Activated T-helper 17 cell treated with anti-CD3 and anti-CD28 coated beads, Interleukin-2, amount 50 U/mL, for 72 hours (primary cell): ENCODE results near the gene GAPDHS. TPM values are rescaled to one million over a fixed set of nuclear protein-coding genes. Genes with fewer than 3 reads are reported as not detected.

Experiments
- ATAC-seq: fragments of 150-1000 bp; cut with Tn5 transposase; replicated peaks from 2 replicates; pipeline ENCODE4 v1.10.0; 2021; ENCODE audit warnings: mild to moderate bottlenecking, moderate library complexity
- H3K27ac Mint-ChIP-seq: one replicate; pipeline ENCODE4 v1.8.0; 2022; ENCODE audit warnings: mixed read lengths
- H3K27me3 Mint-ChIP-seq: one replicate; pipeline ENCODE4 v1.8.0; 2022; ENCODE audit warnings: mixed read lengths
- H3K36me3 Mint-ChIP-seq: one replicate; pipeline ENCODE4 v1.8.0; 2022; ENCODE audit warnings: low read depth, mild to moderate bottlenecking, mixed read lengths
- H3K4me1 Mint-ChIP-seq: one replicate; pipeline ENCODE4 v1.8.0; 2022; ENCODE audit warnings: mixed read lengths
- H3K4me3 Mint-ChIP-seq: one replicate; pipeline ENCODE4 v1.8.0; 2022; ENCODE audit warnings: mild to moderate bottlenecking, mixed read lengths
- H3K9me3 Mint-ChIP-seq: one replicate; pipeline ENCODE4 v1.8.0; 2022; ENCODE audit warnings: mixed read lengths
- total RNA-seq, 2 donors: library from RNA; stranded (reverse); gene quantifications; one replicate each; pipeline ENCODE4 v1.2.3, GENCODE V29; 2022

GAPDHS gene
- total RNA-seq = not detected

- Mint-ChIP-seq H3K27me3 (peaks cover 18% of the 10 kb centered on the region), H3K36me3 (no peaks in the 10 kb centered on the region), H3K4me3 (peak within 1 kb of the TSS; percentile 58), H3K4me1 (peaks cover 8% of the 10 kb centered on the region), H3K27ac (no peak within 1 kb of the TSS), H3K9me3 (no peaks in the 10 kb centered on the region)
- no peak for ATAC-seq
Measured at GRCh38 chr19:35533201-35533821, at the start of gene GAPDHS. Gene GAPDHS (plus strand): TSS chr19:35533456. CDS start chr19:35533528, 72 bp downstream.

- no peaks in the 10 kb centered on the region for H3K9me3 Mint-ChIP-seq
- ATAC-seq = no peak
- no peak overlapping the region for H3K4me3 Mint-ChIP-seq
- H3K4me1 Mint-ChIP-seq = no peaks in the 10 kb centered on the region
- H3K27me3 Mint-ChIP-seq = peaks cover 3% of the 10 kb centered on the region
- H3K36me3 Mint-ChIP-seq = no peaks in the 10 kb centered on the region
- H3K27ac Mint-ChIP-seq = no peak overlapping the region
Measured at GRCh38 chr19:35484252-35485036, 48.8 kb upstream of the GAPDHS start.

GRCh38 chr19:35486268-35486708 lies 47.0 kb upstream of the GAPDHS start:
- Mint-ChIP-seq H3K4me1 (no peaks in the 10 kb centered on the region), H3K9me3 (no peaks in the 10 kb centered on the region), H3K4me3 (no peak overlapping the region), H3K27ac (no peak overlapping the region), H3K36me3 (no peaks in the 10 kb centered on the region), H3K27me3 (peaks cover 7% of the 10 kb centered on the region)
- ATAC-seq = no peak

- peaks cover 7% of the 10 kb centered on the region for H3K27me3 Mint-ChIP-seq
- no peak for ATAC-seq
- H3K9me3 Mint-ChIP-seq = no peaks in the 10 kb centered on the region
- no peaks in the 10 kb centered on the region for H3K4me1 Mint-ChIP-seq
- no peaks in the 10 kb centered on the region for H3K36me3 Mint-ChIP-seq
- H3K4me3 Mint-ChIP-seq = no peak overlapping the region
- no peak overlapping the region for H3K27ac Mint-ChIP-seq
Measured at GRCh38 chr19:35487656-35488182, 45.5 kb upstream of the GAPDHS start.

GRCh38 chr19:35488677-35489076 lies 44.6 kb upstream of the GAPDHS start:
- no peaks in the 10 kb centered on the region for H3K36me3 Mint-ChIP-seq
- no peaks in the 10 kb centered on the region for H3K9me3 Mint-ChIP-seq
- no peak for ATAC-seq
- H3K27ac Mint-ChIP-seq = no peak overlapping the region
- no peaks in the 10 kb centered on the region for H3K4me1 Mint-ChIP-seq
- H3K4me3 Mint-ChIP-seq = no peak overlapping the region
- H3K27me3 Mint-ChIP-seq = peaks cover 7% of the 10 kb centered on the region

GRCh38 chr19:35490364-35490763 lies 42.9 kb upstream of the GAPDHS start, which contains the start of gene KRTDAP:
Gene KRTDAP (minus strand): TSS chr19:35490464. CDS start chr19:35490442, 22 bp downstream.
- Mint-ChIP-seq H3K27me3 (peaks cover 7% of the 10 kb centered on the region), H3K4me1 (no peaks in the 10 kb centered on the region), H3K27ac (no peak within 1 kb of the TSS), H3K4me3 (no peak within 1 kb of the TSS), H3K36me3 (no peaks in the 10 kb centered on the region), H3K9me3 (no peaks in the 10 kb centered on the region)
- ATAC-seq = no peak

GRCh38 chr19:35491836-35492360 lies 41.4 kb upstream of the GAPDHS start:
- Mint-ChIP-seq H3K27ac (no peak overlapping the region), H3K4me3 (no peak overlapping the region), H3K36me3 (no peaks in the 10 kb centered on the region), H3K4me1 (no peaks in the 10 kb centered on the region), H3K9me3 (no peaks in the 10 kb centered on the region), H3K27me3 (peaks cover 4% of the 10 kb centered on the region)
- no peak for ATAC-seq

- no peaks in the 10 kb centered on the region for H3K9me3 Mint-ChIP-seq
- no peaks in the 10 kb centered on the region for H3K4me1 Mint-ChIP-seq
- no peak overlapping the region for H3K4me3 Mint-ChIP-seq
- peaks cover 4% of the 10 kb centered on the region for H3K27me3 Mint-ChIP-seq
- no peak overlapping the region for H3K27ac Mint-ChIP-seq
- no peak for ATAC-seq
- no peaks in the 10 kb centered on the region for H3K36me3 Mint-ChIP-seq
Measured at GRCh38 chr19:35493971-35494370, 39.3 kb upstream of the GAPDHS start.

- ATAC-seq = peak; percentile 97
- no peak overlapping the region for H3K27ac Mint-ChIP-seq
- H3K27me3 Mint-ChIP-seq = no peaks in the 10 kb centered on the region
- H3K4me1 Mint-ChIP-seq = no peaks in the 10 kb centered on the region
- H3K4me3 Mint-ChIP-seq = no peak overlapping the region
- H3K9me3 Mint-ChIP-seq = no peaks in the 10 kb centered on the region
- no peaks in the 10 kb centered on the region for H3K36me3 Mint-ChIP-seq
Measured at GRCh38 chr19:35495107-35496064, 37.9 kb upstream of the GAPDHS start.

- no peak for ATAC-seq
- Mint-ChIP-seq H3K4me1 (no peaks in the 10 kb centered on the region), H3K27ac (no peak overlapping the region), H3K4me3 (no peak overlapping the region), H3K36me3 (no peaks in the 10 kb centered on the region), H3K27me3 (peaks cover 11% of the 10 kb centered on the region), H3K9me3 (no peaks in the 10 kb centered on the region)
Measured at GRCh38 chr19:35497406-35497805, 35.9 kb upstream of the GAPDHS start.

- Mint-ChIP-seq H3K4me1 (no peaks in the 10 kb centered on the region), H3K27ac (no peak overlapping the region), H3K36me3 (no peaks in the 10 kb centered on the region), H3K9me3 (no peaks in the 10 kb centered on the region), H3K4me3 (no peak overlapping the region), H3K27me3 (peaks cover 14% of the 10 kb centered on the region)
- ATAC-seq = no peak
Measured at GRCh38 chr19:35498220-35498619, 35.0 kb upstream of the GAPDHS start.

- peaks cover 15% of the 10 kb centered on the region for H3K27me3 Mint-ChIP-seq
- no peak overlapping the region for H3K4me3 Mint-ChIP-seq
- H3K36me3 Mint-ChIP-seq = no peaks in the 10 kb centered on the region
- no peak overlapping the region for H3K27ac Mint-ChIP-seq
- no peaks in the 10 kb centered on the region for H3K4me1 Mint-ChIP-seq
- no peak for ATAC-seq
- no peaks in the 10 kb centered on the region for H3K9me3 Mint-ChIP-seq
Measured at GRCh38 chr19:35498984-35499527, 34.2 kb upstream of the GAPDHS start.

GRCh38 chr19:35500611-35501010 lies 32.6 kb upstream of the GAPDHS start:
- Mint-ChIP-seq H3K27me3 (peaks cover 17% of the 10 kb centered on the region), H3K27ac (no peak overlapping the region), H3K4me1 (no peaks in the 10 kb centered on the region), H3K4me3 (no peak overlapping the region), H3K36me3 (no peaks in the 10 kb centered on the region), H3K9me3 (no peaks in the 10 kb centered on the region)
- ATAC-seq = no peak

- Mint-ChIP-seq H3K4me3 (no peak overlapping the region), H3K27ac (no peak overlapping the region), H3K27me3 (peaks cover 22% of the 10 kb centered on the region), H3K36me3 (no peaks in the 10 kb centered on the region), H3K4me1 (no peaks in the 10 kb centered on the region), H3K9me3 (no peaks in the 10 kb centered on the region)
- ATAC-seq = no peak
Measured at GRCh38 chr19:35501684-35502083, 31.6 kb upstream of the GAPDHS start.
